ENCODE results near the gene IQCM.

Gene IQCM

DNA sequence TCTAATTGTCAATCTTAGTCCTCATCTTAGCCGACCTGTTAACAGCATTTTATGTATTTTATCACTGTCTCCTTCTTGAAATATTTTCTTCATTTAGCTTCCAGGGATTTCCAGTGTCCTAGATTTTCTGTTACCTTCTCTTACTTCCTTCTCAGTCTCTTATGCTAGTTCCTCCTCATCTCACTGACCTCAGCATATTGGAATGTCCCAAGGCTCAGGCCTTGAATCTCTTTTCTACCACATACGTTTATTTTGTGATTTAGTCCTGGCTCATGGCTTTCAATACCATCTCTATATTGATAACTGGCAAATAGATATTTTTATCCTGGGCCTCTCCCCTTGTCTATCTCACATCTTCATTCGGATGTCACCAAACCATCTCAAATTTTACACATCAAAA is 61.1 kb downstream of the IQCM start:
- H3K4me3 ChIP-seq (ENCODE audit: low read length), result no peak overlapping the region
- DNase-seq (ENCODE audit: low read depth), result no peak
- no peak for TF ChIP-seq CTCF (conservative IDR thresholded peaks at IDR 0.05; ENCODE audit: low read depth, low read length)

GRCh38 chr4:149752729-149753128 is 62.9 kb downstream of the IQCM start:
- no peak overlapping the region for H3K4me3 ChIP-seq (ENCODE audit: low read length)
- no peak for TF ChIP-seq CTCF (conservative IDR thresholded peaks at IDR 0.05; ENCODE audit: low read depth, low read length)
- no peak for DNase-seq (ENCODE audit: low read depth)

DNA sequence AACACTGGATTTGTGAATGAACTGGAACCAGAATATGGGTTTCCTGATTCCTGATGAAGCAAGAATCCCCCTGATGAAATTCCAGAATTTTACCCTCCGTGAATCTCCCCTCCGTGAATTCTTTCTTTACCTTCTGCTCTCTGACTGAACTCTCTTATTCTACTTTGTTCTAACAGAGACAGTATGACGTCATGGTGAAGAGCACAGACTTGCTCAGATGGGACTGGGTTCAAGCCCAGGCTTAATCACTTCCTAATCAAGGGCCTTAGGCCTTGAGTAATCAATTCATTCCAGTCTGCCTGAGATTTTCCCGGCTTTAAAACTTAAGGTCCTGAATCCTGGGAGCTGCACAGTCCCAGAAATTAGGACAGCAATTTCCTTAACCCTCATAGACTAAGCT is 64.5 kb downstream of the IQCM start:
- TF ChIP-seq CTCF (conservative IDR thresholded peaks at IDR 0.05; ENCODE audit: low read depth, low read length), result no peak
- no peak for DNase-seq (ENCODE audit: low read depth)
- no peak overlapping the region for H3K4me3 ChIP-seq (ENCODE audit: low read length)

GRCh38 chr4:149749784-149750183 is 65.9 kb downstream of the IQCM start:
- no peak for TF ChIP-seq CTCF (conservative IDR thresholded peaks at IDR 0.05; ENCODE audit: low read depth, low read length)
- DNase-seq (ENCODE audit: low read depth), result no peak
- no peak overlapping the region for H3K4me3 ChIP-seq (ENCODE audit: low read length)

GRCh38 chr4:149747646-149748045 is 68.0 kb downstream of the IQCM start:
- DNase-seq (ENCODE audit: low read depth), result no peak
- TF ChIP-seq CTCF (conservative IDR thresholded peaks at IDR 0.05; ENCODE audit: low read depth, low read length), result no peak
- no peak overlapping the region for H3K4me3 ChIP-seq (ENCODE audit: low read length)

- no peak for TF ChIP-seq CTCF (conservative IDR thresholded peaks at IDR 0.05; ENCODE audit: low read depth, low read length)
- no peak for DNase-seq (ENCODE audit: low read depth)
- no peak overlapping the region for H3K4me3 ChIP-seq (ENCODE audit: low read length)
Observed at GRCh38 chr4:149746276-149746675, 69.4 kb downstream of the IQCM start.

GRCh38 chr4:149741186-149741831 is 74.3 kb downstream of the IQCM start:
- no peak overlapping the region for H3K4me3 ChIP-seq (ENCODE audit: low read length)
- no peak for DNase-seq (ENCODE audit: low read depth)

More at GRCh38 chr4:149741186-149741831, 74.3 kb downstream of the IQCM start:
- TF ChIP-seq CTCF (conservative IDR thresholded peaks at IDR 0.05; ENCODE audit: low read depth, low read length), result no peak
